Activated CD4-positive, CD25-positive, alpha-beta regulatory T cell treated with anti-CD3 and anti-CD28 coated beads, Interleukin-2, amount 50 U/mL, for 72 hours (primary cell): Measurements from ENCODE around the gene GRM8.

ENCODE experiments used
- DNase-seq: peaks from one replicate; pipeline ENCODE4 v3.0.0; 2021

The GRM8 gene

GRCh38 chr7:126635545-126635944, 617.2 kb downstream of the GRM8 start:
- no peak for DNase-seq

GRCh38 chr7:126608339-126608776, 644.4 kb downstream of the GRM8 start:
- DNase-seq, result no peak

GRCh38 chr7:126606331-126606730, 646.4 kb downstream of the GRM8 start:
- no peak for DNase-seq

- DNase-seq, result no peak
Observed at GRCh38 chr7:126605553-126605952, 647.2 kb downstream of the GRM8 start.

GRCh38 chr7:126605056-126605455, 647.7 kb downstream of the GRM8 start:
- no peak for DNase-seq

- DNase-seq, result no peak
Observed at GRCh38 chr7:126589068-126589684, 663.6 kb downstream of the GRM8 start.

GRCh38 chr7:126578338-126578737, 674.4 kb downstream of the GRM8 start:
- DNase-seq, result no peak

- DNase-seq, result no peak
Observed at GRCh38 chr7:126574276-126575250, 678.2 kb downstream of the GRM8 start.

GRCh38 chr7:126570845-126571244, 681.9 kb downstream of the GRM8 start:
- no peak for DNase-seq

- no peak for DNase-seq
Observed at GRCh38 chr7:126569402-126569801, 683.3 kb downstream of the GRM8 start.

GRCh38 chr7:126557271-126557670, 695.5 kb downstream of the GRM8 start:
- no peak for DNase-seq

GRCh38 chr7:126541406-126541805, 711.3 kb downstream of the GRM8 start:
- no peak for DNase-seq

GRCh38 chr7:126535176-126535575, 717.6 kb downstream of the GRM8 start:
- DNase-seq, result no peak

- DNase-seq, result no peak
Observed at GRCh38 chr7:126533715-126534114, 719.0 kb downstream of the GRM8 start.

GRCh38 chr7:126529833-126530232, 722.9 kb downstream of the GRM8 start:
- DNase-seq, result no peak

GRCh38 chr7:126529254-126529653, 723.5 kb downstream of the GRM8 start:
- no peak for DNase-seq

- DNase-seq, result no peak
Observed at GRCh38 chr7:126525906-126526305, 726.8 kb downstream of the GRM8 start.

- no peak for DNase-seq
Observed at GRCh38 chr7:126524967-126525366, 727.8 kb downstream of the GRM8 start.

GRCh38 chr7:126511046-126511445, 741.7 kb downstream of the GRM8 start:
- no peak for DNase-seq

GRCh38 chr7:126501617-126502016, 751.1 kb downstream of the GRM8 start:
- DNase-seq, result no peak

GRCh38 chr7:126499481-126499880, 753.3 kb downstream of the GRM8 start:
- DNase-seq, result no peak

- DNase-seq, result no peak
Observed at GRCh38 chr7:126495733-126496132, 757.0 kb downstream of the GRM8 start.

- no peak for DNase-seq
Observed at GRCh38 chr7:126495001-126495400, 757.7 kb downstream of the GRM8 start.

- DNase-seq, result no peak
Observed at GRCh38 chr7:126493801-126494200, 758.9 kb downstream of the GRM8 start.
